Measurements from ENCODE around the gene RNF214.
"Not testable (repeated sequence)": the region's sequence is repeated elsewhere in the genome, so short reads cannot be mapped to it uniquely, and the experiment has no call there.

RNF214 gene

GRCh38 chr11:117258576-117258975 lies 26.1 kb downstream of the RNF214 start:
- no peaks in the 10 kb centered on the region for H3K4me1 ChIP-seq (ENCODE audit: control insufficient read depth, low read length)
- no peaks in the 10 kb centered on the region for H3K79me2 ChIP-seq (ENCODE audit: control insufficient read depth, low read length)
- no peak overlapping the region for H3K27ac ChIP-seq (ENCODE audit: low read depth, low read length)
- H3K9me2 ChIP-seq (replicated peaks; ENCODE audit: control insufficient read depth, low read length), result no peaks in the 10 kb centered on the region
- no peaks in the 10 kb centered on the region for H3K27me3 ChIP-seq (ENCODE audit: control insufficient read depth, low read length)
- H3K9me3 ChIP-seq (ENCODE audit: control insufficient read depth, insufficient read depth, low read length), result no peaks in the 10 kb centered on the region
- no peak overlapping the region for H3K4me2 ChIP-seq (ENCODE audit: low read length)
- no peaks in the 10 kb centered on the region for H4K20me1 ChIP-seq (ENCODE audit: control insufficient read depth, insufficient read depth, low read depth, low read length)
- H3F3A ChIP-seq (ENCODE audit: control insufficient read depth, insufficient read depth), result no peaks in the 10 kb centered on the region
- no peaks in the 10 kb centered on the region for H3K36me3 ChIP-seq (ENCODE audit: control insufficient read depth, low read length)
- H3K4me3 ChIP-seq (ENCODE audit: low read length), result no peak overlapping the region
- TF ChIP-seq, protein P1, sequence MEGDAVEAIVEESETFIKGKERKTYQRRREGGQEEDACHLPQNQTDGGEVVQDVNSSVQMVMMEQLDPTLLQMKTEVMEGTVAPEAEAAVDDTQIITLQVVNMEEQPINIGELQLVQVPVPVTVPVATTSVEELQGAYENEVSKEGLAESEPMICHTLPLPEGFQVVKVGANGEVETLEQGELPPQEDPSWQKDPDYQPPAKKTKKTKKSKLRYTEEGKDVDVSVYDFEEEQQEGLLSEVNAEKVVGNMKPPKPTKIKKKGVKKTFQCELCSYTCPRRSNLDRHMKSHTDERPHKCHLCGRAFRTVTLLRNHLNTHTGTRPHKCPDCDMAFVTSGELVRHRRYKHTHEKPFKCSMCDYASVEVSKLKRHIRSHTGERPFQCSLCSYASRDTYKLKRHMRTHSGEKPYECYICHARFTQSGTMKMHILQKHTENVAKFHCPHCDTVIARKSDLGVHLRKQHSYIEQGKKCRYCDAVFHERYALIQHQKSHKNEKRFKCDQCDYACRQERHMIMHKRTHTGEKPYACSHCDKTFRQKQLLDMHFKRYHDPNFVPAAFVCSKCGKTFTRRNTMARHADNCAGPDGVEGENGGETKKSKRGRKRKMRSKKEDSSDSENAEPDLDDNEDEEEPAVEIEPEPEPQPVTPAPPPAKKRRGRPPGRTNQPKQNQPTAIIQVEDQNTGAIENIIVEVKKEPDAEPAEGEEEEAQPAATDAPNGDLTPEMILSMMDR (IDR thresholded peaks at IDR 0.05; ENCODE audit: low read depth, low read length, poor library complexity, severe bottlenecking), result no peak
- TF ChIP-seq EZH2phosphoT487 (IDR thresholded peaks at IDR 0.05; ENCODE audit: borderline replicate concordance, low read length), result no peak

- TF ChIP-seq EZH2phosphoT487 (IDR thresholded peaks at IDR 0.05; ENCODE audit: borderline replicate concordance, low read length), result no peak
- TF ChIP-seq, protein P1 (IDR thresholded peaks at IDR 0.05; ENCODE audit: low read depth, low read length, poor library complexity, severe bottlenecking), result no peak
- Histone ChIP-seq H3K4me2 (ENCODE audit: low read length) (no peak overlapping the region), H3K4me3 (ENCODE audit: low read length) (no peak overlapping the region), H3K36me3 (ENCODE audit: control insufficient read depth, low read length) (no peaks in the 10 kb centered on the region), H4K20me1 (ENCODE audit: control insufficient read depth, insufficient read depth, low read depth, low read length) (no peaks in the 10 kb centered on the region), H3F3A (ENCODE audit: control insufficient read depth, insufficient read depth) (no peaks in the 10 kb centered on the region), H3K9me2 (replicated peaks; ENCODE audit: control insufficient read depth, low read length) (no peaks in the 10 kb centered on the region), H3K79me2 (ENCODE audit: control insufficient read depth, low read length) (no peaks in the 10 kb centered on the region), H3K27ac (ENCODE audit: low read depth, low read length) (no peak overlapping the region), H3K9me3 (ENCODE audit: control insufficient read depth, insufficient read depth, low read length) (no peaks in the 10 kb centered on the region), H3K4me1 (ENCODE audit: control insufficient read depth, low read length) (no peaks in the 10 kb centered on the region), H3K27me3 (ENCODE audit: control insufficient read depth, low read length) (no peaks in the 10 kb centered on the region)
Observed at GRCh38 chr11:117259417-117259816, 26.9 kb downstream of the RNF214 start.

GRCh38 chr11:117264624-117265323 lies 32.3 kb downstream of the RNF214 start:
- H3K4me2 ChIP-seq (ENCODE audit: low read length); H3K4me1 ChIP-seq (ENCODE audit: control insufficient read depth, low read length); H3K27ac ChIP-seq (ENCODE audit: low read depth, low read length): not testable (repeated sequence)

GRCh38 chr11:117265745-117266144 lies 33.3 kb downstream of the RNF214 start:
- Histone ChIP-seq H3K9me3 (ENCODE audit: control insufficient read depth, insufficient read depth, low read length) (no peaks in the 10 kb centered on the region), H3K79me2 (ENCODE audit: control insufficient read depth, low read length) (no peaks in the 10 kb centered on the region), H3K4me3 (ENCODE audit: low read length) (no peak overlapping the region), H4K20me1 (ENCODE audit: control insufficient read depth, insufficient read depth, low read depth, low read length) (no peaks in the 10 kb centered on the region), H3F3A (ENCODE audit: control insufficient read depth, insufficient read depth) (no peaks in the 10 kb centered on the region), H3K27ac (ENCODE audit: low read depth, low read length) (no peak overlapping the region), H3K9me2 (replicated peaks; ENCODE audit: control insufficient read depth, low read length) (no peaks in the 10 kb centered on the region), H3K36me3 (ENCODE audit: control insufficient read depth, low read length) (no peaks in the 10 kb centered on the region), H3K4me2 (ENCODE audit: low read length) (no peak overlapping the region), H3K4me1 (ENCODE audit: control insufficient read depth, low read length) (no peaks in the 10 kb centered on the region), H3K27me3 (ENCODE audit: control insufficient read depth, low read length) (no peaks in the 10 kb centered on the region)
- TF ChIP-seq, protein P1 (IDR thresholded peaks at IDR 0.05; ENCODE audit: low read depth, low read length, poor library complexity, severe bottlenecking), result no peak
- TF ChIP-seq EZH2phosphoT487 (IDR thresholded peaks at IDR 0.05; ENCODE audit: borderline replicate concordance, low read length), result no peak

More at GRCh38 chr11:117264624-117265323, 32.3 kb downstream of the RNF214 start:
- H3K9me2 ChIP-seq (replicated peaks; ENCODE audit: control insufficient read depth, low read length); H3K36me3 ChIP-seq (ENCODE audit: control insufficient read depth, low read length); H3K9me3 ChIP-seq (ENCODE audit: control insufficient read depth, insufficient read depth, low read length); H3K27me3 ChIP-seq (ENCODE audit: control insufficient read depth, low read length); H4K20me1 ChIP-seq (ENCODE audit: control insufficient read depth, insufficient read depth, low read depth, low read length); H3K4me3 ChIP-seq (ENCODE audit: low read length); H3K79me2 ChIP-seq (ENCODE audit: control insufficient read depth, low read length); H3F3A ChIP-seq (ENCODE audit: control insufficient read depth, insufficient read depth): not testable (repeated sequence)
